Measurements from ENCODE around the gene RNGTT. TPM values are rescaled to one million over a fixed set of nuclear protein-coding genes. Genes with fewer than 3 reads are reported as not detected.

Gene RNGTT
- total RNA-seq, 1 donor from 2014 or later, result 16.5 TPM

- Mint-ChIP-seq H3K4me1 (ENCODE audit: low read depth) (peaks cover 6% of the 10 kb centered on the region), H3K27ac (no peak overlapping the region), H3K36me3 (ENCODE audit: insufficient read depth) (peaks cover 9% of the 10 kb centered on the region), H3K27me3 (no peaks in the 10 kb centered on the region), H3K4me3 (ENCODE audit: low read depth) (no peak overlapping the region), H3K9me3 (ENCODE audit: low read depth) (peaks cover 4% of the 10 kb centered on the region)
- DNase-seq (ENCODE audit: low spot score, unreplicated experiment), result no peak
- TF ChIP-seq, protein P1, sequence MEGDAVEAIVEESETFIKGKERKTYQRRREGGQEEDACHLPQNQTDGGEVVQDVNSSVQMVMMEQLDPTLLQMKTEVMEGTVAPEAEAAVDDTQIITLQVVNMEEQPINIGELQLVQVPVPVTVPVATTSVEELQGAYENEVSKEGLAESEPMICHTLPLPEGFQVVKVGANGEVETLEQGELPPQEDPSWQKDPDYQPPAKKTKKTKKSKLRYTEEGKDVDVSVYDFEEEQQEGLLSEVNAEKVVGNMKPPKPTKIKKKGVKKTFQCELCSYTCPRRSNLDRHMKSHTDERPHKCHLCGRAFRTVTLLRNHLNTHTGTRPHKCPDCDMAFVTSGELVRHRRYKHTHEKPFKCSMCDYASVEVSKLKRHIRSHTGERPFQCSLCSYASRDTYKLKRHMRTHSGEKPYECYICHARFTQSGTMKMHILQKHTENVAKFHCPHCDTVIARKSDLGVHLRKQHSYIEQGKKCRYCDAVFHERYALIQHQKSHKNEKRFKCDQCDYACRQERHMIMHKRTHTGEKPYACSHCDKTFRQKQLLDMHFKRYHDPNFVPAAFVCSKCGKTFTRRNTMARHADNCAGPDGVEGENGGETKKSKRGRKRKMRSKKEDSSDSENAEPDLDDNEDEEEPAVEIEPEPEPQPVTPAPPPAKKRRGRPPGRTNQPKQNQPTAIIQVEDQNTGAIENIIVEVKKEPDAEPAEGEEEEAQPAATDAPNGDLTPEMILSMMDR (IDR thresholded peaks at IDR 0.05; ENCODE audit: unreplicated experiment), result no peak
Measured at GRCh38 chr6:88614316-88614877, 349.0 kb downstream of the RNGTT start.

DNA sequence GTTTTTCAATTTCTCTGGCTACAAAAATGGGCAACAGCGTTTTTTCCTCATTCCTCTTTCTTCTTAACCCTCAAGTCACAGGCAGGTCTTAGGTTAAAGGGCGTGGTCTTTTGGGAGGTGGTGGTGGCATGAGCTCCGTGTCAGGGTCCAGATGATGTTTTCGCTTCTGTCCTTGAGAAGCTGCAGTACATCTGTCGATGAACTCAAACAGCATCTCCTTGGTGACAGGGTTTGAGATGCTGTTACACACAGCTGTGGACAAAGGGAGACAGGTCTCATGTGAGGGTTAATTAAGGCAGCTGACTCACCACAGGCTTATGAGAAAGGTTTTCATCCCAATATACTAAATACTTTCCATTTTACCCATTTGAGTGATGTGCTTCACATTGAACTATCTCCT is 350.8 kb downstream of the RNGTT start:
- TF ChIP-seq, protein P1 (IDR thresholded peaks at IDR 0.05; ENCODE audit: unreplicated experiment), result no peak
- Mint-ChIP-seq H3K4me3 (ENCODE audit: low read depth) (no peak overlapping the region), H3K27me3 (no peaks in the 10 kb centered on the region), H3K4me1 (ENCODE audit: low read depth) (peaks cover 6% of the 10 kb centered on the region), H3K9me3 (ENCODE audit: low read depth) (peaks cover 4% of the 10 kb centered on the region), H3K36me3 (ENCODE audit: insufficient read depth) (peaks cover 9% of the 10 kb centered on the region), H3K27ac (no peak overlapping the region)
- DNase-seq (ENCODE audit: low spot score, unreplicated experiment), result no peak

GRCh38 chr6:88611721-88612120 is 351.7 kb downstream of the RNGTT start:
- Mint-ChIP-seq H3K36me3 (ENCODE audit: insufficient read depth) (peaks cover 9% of the 10 kb centered on the region), H3K27me3 (no peaks in the 10 kb centered on the region), H3K4me3 (ENCODE audit: low read depth) (no peak overlapping the region), H3K4me1 (ENCODE audit: low read depth) (peaks cover 6% of the 10 kb centered on the region), H3K27ac (no peak overlapping the region), H3K9me3 (ENCODE audit: low read depth) (no peaks in the 10 kb centered on the region)
- DNase-seq (ENCODE audit: low spot score, unreplicated experiment), result no peak
- TF ChIP-seq, protein P1 (IDR thresholded peaks at IDR 0.05; ENCODE audit: unreplicated experiment), result no peak

- no peak for DNase-seq (ENCODE audit: low spot score, unreplicated experiment)
- no peak overlapping the region for H3K27ac Mint-ChIP-seq
- TF ChIP-seq, protein P1 (IDR thresholded peaks at IDR 0.05; ENCODE audit: unreplicated experiment), result no peak
- H3K27me3 Mint-ChIP-seq, result no peaks in the 10 kb centered on the region
- H3K4me3 Mint-ChIP-seq (ENCODE audit: low read depth), result no peak overlapping the region
- H3K4me1 Mint-ChIP-seq (ENCODE audit: low read depth), result peaks cover 6% of the 10 kb centered on the region
- peaks cover 9% of the 10 kb centered on the region for H3K36me3 Mint-ChIP-seq (ENCODE audit: insufficient read depth)
- H3K9me3 Mint-ChIP-seq (ENCODE audit: low read depth), result no peaks in the 10 kb centered on the region
Measured at GRCh38 chr6:88609983-88610382, 353.4 kb downstream of the RNGTT start.

GRCh38 chr6:88605271-88605670 is 358.1 kb downstream of the RNGTT start:
- Mint-ChIP-seq H3K27ac (no peak overlapping the region), H3K4me1 (ENCODE audit: low read depth) (no peaks in the 10 kb centered on the region), H3K9me3 (ENCODE audit: low read depth) (no peaks in the 10 kb centered on the region), H3K4me3 (ENCODE audit: low read depth) (no peak overlapping the region), H3K36me3 (ENCODE audit: insufficient read depth) (no peaks in the 10 kb centered on the region), H3K27me3 (no peaks in the 10 kb centered on the region)
- no peak for DNase-seq (ENCODE audit: low spot score, unreplicated experiment)
- TF ChIP-seq, protein P1 (IDR thresholded peaks at IDR 0.05; ENCODE audit: unreplicated experiment), result no peak
